HG03175 (cell line): ENCODE data around the gene CYB5R3.
"Not testable (repeated sequence)": the region's sequence is repeated elsewhere in the genome, so short reads cannot be mapped to it uniquely, and the experiment has no call there.

Experiments
- ATAC-seq: cut with Tn5 transposase; IDR thresholded peaks from one replicate; pipeline ENCODE4 v1.9.1; 2021; ENCODE audit warnings: mild to moderate bottlenecking, moderate library complexity; ENCODE audit not compliant: unreplicated experiment

The CYB5R3 gene

GRCh38 chr22:42626431-42626830, 22.8 kb downstream of the CYB5R3 start:
- no peak for ATAC-seq

- ATAC-seq = no peak
These were observed 23.8 kb downstream of the CYB5R3 start for GRCh38 chr22:42625416-42625815.

GRCh38 chr22:42624551-42625106, 24.6 kb downstream of the CYB5R3 start:
- no peak for ATAC-seq

DNA sequence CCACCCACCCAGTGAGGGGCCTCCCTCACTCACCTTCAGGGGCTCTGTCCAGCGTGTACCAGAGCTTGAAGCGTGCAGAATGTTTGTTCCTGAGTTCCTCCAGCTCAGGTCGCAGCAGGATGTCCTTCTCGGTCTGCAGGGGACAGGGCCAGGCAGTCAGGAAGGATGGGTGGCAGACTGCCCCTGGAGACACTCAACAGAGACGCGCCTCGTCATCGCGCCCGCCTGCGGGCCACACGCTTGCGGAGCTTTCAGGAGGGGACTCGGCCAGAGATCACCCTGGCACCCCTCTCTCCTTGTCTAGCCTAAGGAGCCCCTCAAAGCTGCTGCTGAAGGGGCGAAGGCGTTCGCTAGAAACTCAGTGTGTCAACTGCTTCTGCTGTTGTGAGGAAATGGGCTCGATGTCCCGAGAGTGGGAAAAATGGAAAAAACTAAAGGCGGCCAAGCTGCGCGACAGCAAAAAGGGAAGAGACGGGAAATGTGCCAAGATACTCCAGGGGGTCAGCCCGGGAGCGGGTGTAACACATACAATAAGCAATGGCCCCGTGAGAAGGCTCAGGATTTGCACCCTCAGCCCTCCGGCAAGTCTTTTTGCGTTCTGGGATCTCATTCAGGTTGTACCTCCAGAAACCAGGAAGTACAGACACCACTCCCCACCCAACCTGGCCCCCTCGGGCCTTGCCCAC, 25.3 kb downstream of the CYB5R3 start:
- no peak for ATAC-seq

DNA sequence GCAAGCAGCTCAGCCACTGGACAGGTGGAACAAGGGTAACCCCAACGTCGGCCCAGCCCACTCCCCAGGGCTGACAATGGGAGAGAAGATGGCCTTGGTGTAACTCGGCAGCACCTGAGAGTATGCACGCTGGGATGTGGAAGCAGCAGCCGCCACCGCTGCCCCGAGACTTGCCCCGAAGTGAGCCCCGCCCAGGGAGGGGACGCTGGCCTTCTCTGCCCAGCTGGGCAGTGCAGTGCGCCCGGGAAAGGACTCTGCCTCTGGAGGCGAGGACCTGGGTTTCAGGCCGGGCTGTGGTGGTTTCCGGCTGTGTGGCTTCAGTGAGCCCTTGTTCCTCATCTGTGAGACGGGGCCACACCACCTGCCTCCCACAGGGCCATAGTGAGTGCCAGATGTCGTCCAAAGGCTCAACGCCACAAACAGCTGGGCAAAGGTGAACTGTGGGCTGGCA, 25.9 kb downstream of the CYB5R3 start:
- no peak for ATAC-seq

DNA sequence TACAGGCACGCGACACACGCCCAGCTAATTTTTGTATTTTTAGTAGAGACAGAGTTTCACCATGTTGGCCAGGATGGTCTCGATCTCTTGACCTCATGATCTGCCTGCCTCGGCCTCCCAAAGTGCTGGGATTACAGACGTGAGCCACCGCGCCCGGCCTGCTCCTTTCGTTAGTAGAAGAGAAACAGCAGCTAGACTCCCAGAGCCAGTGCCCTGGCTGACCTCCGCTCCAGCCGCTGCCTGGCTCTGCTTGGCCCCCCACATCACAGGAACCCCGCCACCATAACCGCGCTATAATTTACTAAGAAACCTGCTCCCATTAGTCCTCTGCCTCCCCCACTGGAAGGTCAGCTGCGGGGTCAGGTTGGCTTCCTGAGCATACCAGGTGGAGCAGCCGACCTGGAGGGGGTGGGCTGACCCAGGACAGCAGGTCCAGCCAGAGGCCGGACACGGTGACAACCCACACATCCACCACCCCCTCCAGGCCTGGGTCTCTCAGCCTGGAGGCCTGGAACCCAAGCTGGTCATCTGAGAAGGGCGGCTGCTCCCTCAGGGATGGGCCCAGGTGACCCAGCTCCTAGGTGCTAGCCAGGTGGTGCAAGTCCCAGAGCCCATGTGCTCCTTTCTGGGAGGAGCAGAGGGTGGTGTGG, 27.0 kb downstream of the CYB5R3 start:
- no peak for ATAC-seq

DNA sequence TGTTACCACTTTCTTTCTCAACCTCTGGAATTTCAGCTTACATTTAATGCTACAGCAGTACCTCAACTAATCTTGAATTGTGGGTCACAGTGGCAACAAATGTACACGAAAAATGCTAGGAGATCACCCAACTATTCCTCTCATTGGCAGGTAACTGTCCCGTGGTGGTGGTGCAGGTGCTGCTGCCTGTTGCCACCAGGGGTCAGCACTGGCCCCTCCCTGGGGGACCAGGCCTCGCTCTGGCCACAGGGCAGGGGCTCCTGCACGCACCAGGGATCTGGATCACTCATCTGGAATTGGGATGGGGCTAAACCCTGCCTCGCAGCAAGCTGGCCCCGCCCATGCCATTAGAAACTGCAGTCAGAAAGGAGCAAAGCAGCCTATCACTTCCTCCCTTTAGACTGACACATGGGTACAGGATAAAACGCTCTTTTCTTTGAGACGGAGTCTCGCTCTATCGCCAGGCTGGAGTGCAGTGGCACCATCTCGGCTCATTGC, 27.6 kb downstream of the CYB5R3 start:
- ATAC-seq = no peak

DNA sequence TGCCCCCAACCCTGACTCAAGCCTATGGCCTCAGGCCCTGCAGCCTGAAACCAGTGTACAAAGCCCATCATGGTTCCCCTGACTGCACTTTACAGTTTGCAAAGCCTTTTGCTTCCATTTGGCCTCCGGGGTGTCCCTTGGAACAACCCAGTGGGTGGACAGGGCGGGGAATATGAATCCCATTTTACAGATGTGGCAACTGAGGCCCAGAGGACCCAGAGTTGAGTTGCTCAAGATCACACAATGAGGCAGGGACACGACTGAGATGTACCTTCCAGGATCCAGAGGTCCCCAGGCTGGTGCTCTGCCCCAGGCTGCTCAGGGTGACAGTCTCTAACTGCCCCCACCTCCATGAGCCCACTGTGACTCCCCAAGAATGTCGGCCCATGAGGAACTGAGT, 29.1 kb downstream of the CYB5R3 start:
- ATAC-seq = no peak

DNA sequence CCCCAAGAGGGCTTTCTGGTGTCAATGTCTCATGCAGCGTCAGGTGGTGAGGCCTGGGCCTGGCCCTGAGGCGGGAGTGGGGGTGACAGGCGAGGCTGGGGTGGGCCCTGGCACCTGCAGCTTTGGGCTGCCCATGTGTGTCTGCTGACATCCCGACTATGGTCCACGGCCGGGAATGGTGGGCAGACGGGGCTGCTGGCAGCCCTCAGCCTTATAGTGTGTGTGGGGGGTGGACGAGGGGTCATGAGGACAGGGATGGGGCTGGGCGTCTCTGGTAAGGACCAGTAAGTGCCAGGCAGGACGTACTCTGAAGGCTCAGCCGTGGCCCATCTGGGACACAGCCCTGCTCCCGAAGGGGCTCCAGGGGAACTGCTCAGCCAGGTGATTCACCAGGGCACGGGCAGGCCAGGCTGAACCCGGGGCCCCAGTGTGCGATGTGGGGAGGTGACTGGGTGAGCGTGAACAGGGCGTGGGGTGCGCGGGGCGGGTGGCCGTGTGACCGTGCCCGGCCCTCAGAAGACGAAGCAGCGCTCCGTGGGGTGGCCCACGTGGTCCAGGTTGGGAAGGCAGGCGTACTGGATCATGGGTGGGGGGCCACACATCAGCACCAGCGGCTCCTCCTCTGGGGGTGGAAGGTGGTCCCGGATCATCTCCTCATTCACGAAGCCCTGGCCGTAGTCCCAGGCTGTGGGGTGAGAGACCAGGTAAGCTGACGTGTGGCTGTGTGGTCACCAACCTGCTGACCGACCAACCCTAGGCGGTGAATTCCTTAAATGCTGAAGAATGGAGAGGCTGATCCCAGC, 29.7 kb downstream of the CYB5R3 start:
- ATAC-seq = no peak

DNA sequence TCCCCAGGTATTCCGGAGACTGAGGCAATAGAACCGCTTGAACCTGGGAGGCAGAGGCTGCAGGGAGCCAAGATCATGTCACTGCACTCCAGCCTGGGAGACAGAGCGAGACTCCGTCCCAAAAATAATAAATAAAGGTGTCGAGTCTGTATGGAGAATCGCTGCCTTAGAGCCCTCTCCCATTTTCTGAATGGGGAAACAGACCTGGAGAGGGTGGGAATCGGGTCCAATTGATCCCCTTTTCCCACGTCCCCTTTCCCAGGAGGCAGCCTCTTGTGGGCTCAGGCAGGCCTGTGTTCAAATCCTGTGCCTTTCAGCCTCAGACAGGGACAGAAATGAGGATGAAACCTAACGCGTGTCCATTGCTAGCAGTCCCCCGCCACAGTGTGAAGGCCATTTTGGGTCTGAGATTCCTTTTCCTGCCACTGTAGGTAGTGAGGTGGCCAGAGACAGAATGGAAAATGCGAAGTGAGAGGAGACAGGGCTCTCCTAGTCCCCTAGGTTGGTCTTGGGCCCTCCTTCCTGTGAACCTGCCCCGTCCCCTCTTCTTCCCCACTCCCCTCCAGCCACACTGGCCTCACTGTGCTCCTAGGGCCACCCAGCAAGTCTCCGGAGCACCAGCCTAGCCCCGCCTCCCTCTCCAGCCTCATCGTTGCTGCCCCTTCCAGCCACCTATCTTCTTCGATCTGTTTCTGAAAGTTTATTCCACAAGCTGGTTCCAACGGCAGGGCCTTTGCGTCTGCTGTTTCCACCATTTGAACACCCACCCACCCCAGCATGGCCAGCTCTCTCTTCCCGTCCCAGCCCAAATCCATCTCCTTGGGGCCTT, 31.8 kb downstream of the CYB5R3 start:
- ATAC-seq = no peak

DNA sequence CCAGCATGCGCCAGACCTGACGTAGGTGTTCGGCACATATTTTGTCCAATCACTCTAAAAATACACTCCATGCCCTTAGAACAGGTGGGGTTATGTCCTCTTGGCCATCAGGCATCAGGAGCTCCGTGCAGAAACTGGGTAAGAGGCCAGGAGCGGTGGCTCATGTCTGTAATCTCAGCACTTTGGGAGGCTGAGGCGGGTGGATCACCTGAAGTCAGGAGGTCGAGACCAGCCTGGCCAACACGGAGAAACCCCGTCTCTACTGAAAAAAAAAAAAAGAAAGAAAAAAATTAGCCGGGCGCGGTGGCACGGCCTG, 33.4 kb downstream of the CYB5R3 start:
- not testable (repeated sequence) for ATAC-seq

GRCh38 chr22:42615092-42615859, 33.9 kb downstream of the CYB5R3 start:
- ATAC-seq = peak; percentile 61

DNA sequence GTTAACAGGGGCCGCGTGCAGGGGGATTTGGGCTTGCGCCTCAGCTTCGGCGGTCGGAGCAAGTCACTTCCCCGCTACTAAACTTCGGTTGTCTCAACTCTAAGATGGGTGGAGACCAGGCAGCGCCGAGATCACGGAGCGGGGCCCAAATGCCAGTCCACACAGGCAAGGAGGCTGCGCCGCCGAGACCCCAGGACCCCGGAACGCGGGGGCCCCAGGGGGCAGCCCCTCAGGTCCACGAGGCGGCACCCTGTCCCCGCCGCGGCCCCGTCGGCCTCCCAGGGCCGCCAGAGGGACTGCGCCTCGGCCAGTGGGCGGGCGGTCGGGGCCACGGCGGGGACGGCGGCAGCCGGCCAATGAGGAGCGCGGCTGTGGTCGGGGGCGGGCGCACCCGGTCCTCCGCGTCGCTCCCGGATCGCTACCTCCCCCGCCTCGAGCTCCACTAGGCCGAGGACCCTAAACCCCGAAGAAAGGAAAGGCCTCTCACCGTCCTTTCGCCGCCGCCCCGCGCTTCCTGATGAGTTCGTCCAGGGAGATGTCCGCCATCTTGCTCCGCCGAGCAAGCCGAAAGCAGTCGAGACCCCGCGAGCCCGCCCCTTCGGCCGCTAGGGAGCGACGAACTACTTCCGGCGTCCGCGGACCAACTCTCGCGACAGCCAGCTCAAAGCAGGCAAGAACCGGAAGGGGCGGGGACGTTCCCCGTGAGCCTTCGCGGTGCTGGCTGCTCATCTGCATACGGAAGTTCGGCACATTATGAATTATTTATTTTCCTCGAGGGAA, 34.7 kb downstream of the CYB5R3 start, which contains the start of gene POLDIP3:
TSS of gene POLDIP3 (minus strand) at position 572 of the 780 bp plus-strand sequence. CDS start at position 546, 26 bp downstream.
- peak; percentile 71 for ATAC-seq

- ATAC-seq = no peak
These were observed 35.3 kb downstream of the CYB5R3 start for GRCh38 chr22:42613872-42614301.

GRCh38 chr22:42612336-42612735, 36.9 kb downstream of the CYB5R3 start:
- no peak for ATAC-seq

- ATAC-seq = no peak
These were observed 38.1 kb downstream of the CYB5R3 start for GRCh38 chr22:42611051-42611450.

DNA sequence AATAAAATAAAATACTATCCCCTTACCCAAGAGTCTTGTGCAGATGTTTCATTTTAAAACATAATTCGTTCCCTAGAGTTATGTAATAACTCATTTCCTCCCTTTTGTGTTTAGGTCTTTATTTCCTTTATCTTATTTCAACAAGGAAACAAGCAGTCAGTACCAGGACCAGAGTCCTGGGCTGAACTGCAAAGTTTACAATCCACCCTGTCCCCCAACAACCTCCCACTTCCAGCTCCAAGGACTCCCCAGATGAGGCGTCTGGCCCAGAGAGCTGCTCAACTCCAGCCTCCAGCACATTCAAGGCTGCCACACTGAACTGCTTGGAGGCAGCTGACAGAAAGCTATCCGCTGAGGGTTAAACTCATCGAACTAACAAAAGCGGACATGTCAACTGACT, 39.0 kb downstream of the CYB5R3 start:
- ATAC-seq = no peak

DNA sequence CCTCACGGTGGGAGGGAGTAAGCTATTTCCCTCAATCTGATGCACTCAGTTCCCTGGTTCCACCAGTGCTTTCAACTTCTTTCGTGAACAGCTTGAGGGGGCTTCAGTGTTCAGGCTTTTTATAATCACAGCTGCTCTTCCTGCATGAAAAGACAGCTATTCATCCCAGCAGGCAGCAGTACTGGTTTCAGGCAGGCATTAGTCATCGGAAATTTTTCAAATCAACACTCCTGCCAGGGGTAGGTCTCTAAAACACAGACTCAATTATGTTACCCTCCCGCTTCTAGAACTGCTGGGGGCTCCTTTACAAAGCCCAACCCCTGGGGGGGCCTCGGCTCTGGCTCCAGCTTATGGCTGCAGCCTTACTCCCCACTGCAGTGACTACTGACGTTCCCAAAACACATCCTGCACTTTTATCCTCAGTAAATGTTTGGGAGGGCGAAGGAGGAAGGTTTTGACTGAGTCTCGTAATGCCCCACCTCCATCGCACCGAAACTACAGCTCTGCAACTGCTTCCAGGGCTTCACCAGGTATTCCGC, 40.3 kb downstream of the CYB5R3 start:
- no peak for ATAC-seq
